ENCODE results near the gene DNAJC1.

DNA sequence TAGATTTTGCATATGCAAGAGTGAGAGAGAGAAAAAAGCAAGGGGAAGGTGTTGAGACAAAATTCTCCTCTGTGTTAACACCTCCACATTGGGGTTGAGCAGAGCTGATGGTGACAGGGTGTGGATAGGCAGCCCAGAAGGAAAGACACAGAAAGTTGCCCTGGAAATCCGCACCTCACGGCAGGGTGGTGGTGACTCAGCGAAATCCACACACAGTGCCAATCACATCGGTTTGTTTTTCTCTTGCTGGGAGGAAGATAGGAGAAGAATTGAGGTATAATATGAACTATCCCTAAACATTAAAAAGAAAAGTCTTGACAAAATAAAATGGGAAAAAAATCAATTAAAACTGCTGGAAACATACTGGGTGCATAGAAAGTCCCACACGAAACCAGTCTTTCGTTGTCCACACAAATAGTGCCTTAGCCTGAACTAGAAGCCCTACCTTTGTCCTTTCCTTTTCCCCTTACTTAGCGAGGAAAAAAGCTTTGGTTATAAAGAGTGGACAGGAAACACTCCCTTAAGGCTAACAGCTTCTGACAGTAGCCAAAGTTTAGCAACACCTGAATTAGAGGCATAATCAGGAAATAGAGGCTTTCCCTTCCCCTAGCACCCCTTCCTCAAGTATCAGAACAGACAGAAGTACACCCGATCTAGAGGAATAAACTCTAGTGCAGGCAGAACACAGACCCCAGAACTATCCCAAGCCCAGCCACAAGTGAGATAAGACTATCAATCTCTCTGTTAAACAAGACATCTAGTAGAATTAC lies 39.2 kb upstream of the DNAJC1 start:
- TF ChIP-seq, protein P1, sequence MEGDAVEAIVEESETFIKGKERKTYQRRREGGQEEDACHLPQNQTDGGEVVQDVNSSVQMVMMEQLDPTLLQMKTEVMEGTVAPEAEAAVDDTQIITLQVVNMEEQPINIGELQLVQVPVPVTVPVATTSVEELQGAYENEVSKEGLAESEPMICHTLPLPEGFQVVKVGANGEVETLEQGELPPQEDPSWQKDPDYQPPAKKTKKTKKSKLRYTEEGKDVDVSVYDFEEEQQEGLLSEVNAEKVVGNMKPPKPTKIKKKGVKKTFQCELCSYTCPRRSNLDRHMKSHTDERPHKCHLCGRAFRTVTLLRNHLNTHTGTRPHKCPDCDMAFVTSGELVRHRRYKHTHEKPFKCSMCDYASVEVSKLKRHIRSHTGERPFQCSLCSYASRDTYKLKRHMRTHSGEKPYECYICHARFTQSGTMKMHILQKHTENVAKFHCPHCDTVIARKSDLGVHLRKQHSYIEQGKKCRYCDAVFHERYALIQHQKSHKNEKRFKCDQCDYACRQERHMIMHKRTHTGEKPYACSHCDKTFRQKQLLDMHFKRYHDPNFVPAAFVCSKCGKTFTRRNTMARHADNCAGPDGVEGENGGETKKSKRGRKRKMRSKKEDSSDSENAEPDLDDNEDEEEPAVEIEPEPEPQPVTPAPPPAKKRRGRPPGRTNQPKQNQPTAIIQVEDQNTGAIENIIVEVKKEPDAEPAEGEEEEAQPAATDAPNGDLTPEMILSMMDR (IDR thresholded peaks at IDR 0.05; ENCODE audit: borderline replicate concordance, extremely low read depth, low read length, poor library complexity, severe bottlenecking), result no peak
- no peak for TF ChIP-seq EZH2 (IDR thresholded peaks at IDR 0.05; ENCODE audit: borderline replicate concordance, low read depth, low read length, severe bottlenecking)
